Caco-2 (cell line): ENCODE measurements around the gene MYO7A. TPM values are rescaled to one million over a fixed set of nuclear protein-coding genes. Genes with fewer than 3 reads are reported as not detected.

Experiments used
- BruUV-seq: library from RNA; stranded (reverse); fragments of 400-500 nt; replicated peaks from 2 replicates; lab custom pipeline; 2021; lab: Mats Ljungman, UMichigan
- CTCF ChIA-PET: fragments of 300-600 bp; sonication (Branson Sonifier 250); formaldehyde crosslinking; loops from one replicate; lab custom pipeline; 2022; ENCODE audit warnings: antibody characterized with exemption; lab: Charles Lee
- POLR2A ChIA-PET: fragments of 300-600 bp; sonication (Branson Sonifier 250); formaldehyde crosslinking; loops from one replicate; lab custom pipeline; 2022; ENCODE audit warnings: antibody characterized with exemption; lab: Charles Lee
- DNase-seq, 2 experiments: peaks; one replicate each; pipeline versions ENCODE4 v3.0.0 to v3.0.0-alpha.2; 2020 to 2022
- H3K27me3 ChIP-seq: replicated peaks from 2 replicates; pipeline ENCODE4 v1.6.0; 2011; ENCODE audit warnings: low read length; ENCODE audit not compliant: control insufficient read depth, insufficient read depth
- H3K36me3 ChIP-seq: 2 replicates; pipeline ENCODE4 v1.5.1; 2011; ENCODE audit warnings: low read length; ENCODE audit not compliant: control insufficient read depth, insufficient read depth
- H3K4me1 ChIP-seq: fragments of 250-450 bp; sonication (Bioruptor Pico); 2 replicates; pipeline ENCODE4 v1.5.1; 2020; ENCODE audit warnings: mild to moderate bottlenecking
- H3K4me3 ChIP-seq: 2 replicates; pipeline ENCODE4 v1.5.1; 2011; ENCODE audit warnings: low read depth, mild to moderate bottlenecking, control low read depth, low read length
- H3K9me3 ChIP-seq: fragments of 250-450 bp; sonication (Bioruptor Pico); 2 replicates; pipeline ENCODE4 v1.5.1; 2020; ENCODE audit warnings: mild to moderate bottlenecking, moderate library complexity
- H3K27ac Mint-ChIP-seq: one replicate; pipeline ENCODE4 v1.8.0; 2022; ENCODE audit warnings: mixed read lengths; ENCODE audit not compliant: unreplicated experiment
- H3K27me3 Mint-ChIP-seq: one replicate; pipeline ENCODE4 v1.8.0; 2022; ENCODE audit warnings: mixed read lengths; ENCODE audit not compliant: insufficient read depth, unreplicated experiment
- H3K36me3 Mint-ChIP-seq: one replicate; pipeline ENCODE4 v1.8.0; 2022; ENCODE audit warnings: mild to moderate bottlenecking, mixed read lengths; ENCODE audit not compliant: insufficient read depth, unreplicated experiment
- H3K4me1 Mint-ChIP-seq: one replicate; pipeline ENCODE4 v1.8.0; 2022; ENCODE audit warnings: low read depth, mixed read lengths; ENCODE audit not compliant: unreplicated experiment
- H3K4me3 Mint-ChIP-seq: one replicate; pipeline ENCODE4 v1.8.0; 2022; ENCODE audit warnings: mild to moderate bottlenecking, moderate library complexity, mixed read lengths; ENCODE audit not compliant: unreplicated experiment
- H3K9me3 Mint-ChIP-seq: one replicate; pipeline ENCODE4 v1.8.0; 2022; ENCODE audit warnings: mixed read lengths; ENCODE audit not compliant: unreplicated experiment
- intact Hi-C: fragments of 100-400 bp; cut with micrococcal nuclease; formaldehyde crosslinking; loops from one replicate; pipeline ENCODE4 v1.10.0; 2022; ENCODE audit not compliant: unreplicated experiment
- total RNA-seq: library from RNA; stranded (reverse); gene quantifications from 2 replicates; pipeline ENCODE4 v1.2.3, GENCODE V29; 2022
- TF ChIP-seq, protein P1 (sequence below), 2 experiments: fragments of 200-600 bp in 1 of 2; IDR thresholded peaks; 1 replicate in 1 of 2; 2 replicates in 1 of 2; pipeline versions ENCODE4 v1.5.1 to v1.8.0; 2011 to 2022; ENCODE audit warnings: antibody characterized with exemption in 1 of 2, control low read depth in 1 of 2, inconsistent platforms in 1 of 2, low read depth in 1 of 2, low read length in 1 of 2, mild to moderate bottlenecking in 1 of 2, moderate library complexity in 1 of 2; ENCODE audit not compliant: insufficient read depth in 1 of 2, severe bottlenecking in 1 of 2, unreplicated experiment in 1 of 2

MYO7A gene
- total RNA-seq, 1 experiment from 2014 or later = 8.9 TPM

DNA sequence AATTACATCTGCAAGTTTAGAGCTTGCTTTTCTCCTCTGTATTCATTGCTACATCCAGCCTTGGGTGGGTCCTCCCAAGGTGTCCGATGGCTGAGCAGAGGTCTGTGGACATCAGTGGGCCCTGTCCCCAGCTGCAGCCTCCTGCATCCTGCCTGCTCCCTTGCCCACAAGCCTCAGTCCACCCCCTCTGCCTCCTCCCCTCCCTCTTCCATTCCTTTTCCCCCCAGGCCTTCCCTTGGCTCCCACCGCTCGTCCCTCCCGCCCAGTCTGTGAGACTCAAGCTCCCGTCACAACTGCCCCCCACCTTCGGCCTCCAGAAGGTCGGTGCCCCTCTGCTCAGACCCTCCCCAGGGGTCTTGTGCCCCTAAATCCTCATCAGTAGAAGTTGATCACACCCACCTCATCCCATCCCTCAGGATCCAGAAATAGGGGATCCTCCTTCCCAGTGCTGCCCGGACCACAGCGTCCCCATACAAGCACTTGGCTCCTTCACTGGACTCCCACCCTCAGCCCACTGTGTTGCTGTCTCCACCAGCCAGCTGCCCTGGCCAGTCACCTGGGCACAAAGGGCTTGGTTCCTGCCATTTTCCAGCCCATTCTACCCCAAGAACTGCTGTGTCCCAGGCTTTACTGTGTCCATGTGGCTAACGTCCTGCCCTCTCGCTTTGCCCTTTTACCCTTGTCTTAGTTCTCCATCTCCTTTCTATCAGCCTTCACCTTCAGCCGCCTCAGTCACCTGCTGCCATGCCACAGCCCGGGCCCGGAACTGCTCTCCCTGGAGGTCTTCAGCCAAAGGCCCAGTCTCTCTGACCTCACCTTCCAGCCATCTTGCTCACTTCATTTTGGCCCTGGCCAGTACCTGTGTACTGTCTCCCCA is 27.6 kb upstream of the MYO7A start:
- Mint-ChIP-seq H3K36me3 (peaks cover 7% of the 10 kb centered on the region), H3K27me3 (no peaks in the 10 kb centered on the region), H3K4me3 (no peak overlapping the region), H3K27ac (no peak overlapping the region), H3K4me1 (no peaks in the 10 kb centered on the region), H3K9me3 (no peaks in the 10 kb centered on the region)
- DNase-seq = no peak
- TF ChIP-seq, protein P1, sequence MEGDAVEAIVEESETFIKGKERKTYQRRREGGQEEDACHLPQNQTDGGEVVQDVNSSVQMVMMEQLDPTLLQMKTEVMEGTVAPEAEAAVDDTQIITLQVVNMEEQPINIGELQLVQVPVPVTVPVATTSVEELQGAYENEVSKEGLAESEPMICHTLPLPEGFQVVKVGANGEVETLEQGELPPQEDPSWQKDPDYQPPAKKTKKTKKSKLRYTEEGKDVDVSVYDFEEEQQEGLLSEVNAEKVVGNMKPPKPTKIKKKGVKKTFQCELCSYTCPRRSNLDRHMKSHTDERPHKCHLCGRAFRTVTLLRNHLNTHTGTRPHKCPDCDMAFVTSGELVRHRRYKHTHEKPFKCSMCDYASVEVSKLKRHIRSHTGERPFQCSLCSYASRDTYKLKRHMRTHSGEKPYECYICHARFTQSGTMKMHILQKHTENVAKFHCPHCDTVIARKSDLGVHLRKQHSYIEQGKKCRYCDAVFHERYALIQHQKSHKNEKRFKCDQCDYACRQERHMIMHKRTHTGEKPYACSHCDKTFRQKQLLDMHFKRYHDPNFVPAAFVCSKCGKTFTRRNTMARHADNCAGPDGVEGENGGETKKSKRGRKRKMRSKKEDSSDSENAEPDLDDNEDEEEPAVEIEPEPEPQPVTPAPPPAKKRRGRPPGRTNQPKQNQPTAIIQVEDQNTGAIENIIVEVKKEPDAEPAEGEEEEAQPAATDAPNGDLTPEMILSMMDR (IDR thresholded peaks at IDR 0.05; ENCODE audit: insufficient read depth in 1 of 2, low read depth in 1 of 2, low read length in 1 of 2, severe bottlenecking in 1 of 2, unreplicated experiment in 1 of 2) = no peak
- intact Hi-C loops = no loop called here
- Histone ChIP-seq H3K27me3 (no peaks in the 10 kb centered on the region), H3K4me3 (no peak overlapping the region), H3K36me3 (no peaks in the 10 kb centered on the region; the same call in 1 of the 2 replicates), H3K4me1 (0 out of 2 replicates have a peak, but pooled peaks cover 2% of the 10 kb centered on the region), H3K9me3 (no peaks in the 10 kb centered on the region)
- POLR2A ChIA-PET = no interaction called here
- BruUV-seq = no TSS peak
- CTCF ChIA-PET = interaction anchor here (1.1 to 1.8 kb wide), 2 partner anchors 9 to 53 kb away, joined by 10 to 14 read pairs; no protein-coding TSS in a partner anchor

DNA sequence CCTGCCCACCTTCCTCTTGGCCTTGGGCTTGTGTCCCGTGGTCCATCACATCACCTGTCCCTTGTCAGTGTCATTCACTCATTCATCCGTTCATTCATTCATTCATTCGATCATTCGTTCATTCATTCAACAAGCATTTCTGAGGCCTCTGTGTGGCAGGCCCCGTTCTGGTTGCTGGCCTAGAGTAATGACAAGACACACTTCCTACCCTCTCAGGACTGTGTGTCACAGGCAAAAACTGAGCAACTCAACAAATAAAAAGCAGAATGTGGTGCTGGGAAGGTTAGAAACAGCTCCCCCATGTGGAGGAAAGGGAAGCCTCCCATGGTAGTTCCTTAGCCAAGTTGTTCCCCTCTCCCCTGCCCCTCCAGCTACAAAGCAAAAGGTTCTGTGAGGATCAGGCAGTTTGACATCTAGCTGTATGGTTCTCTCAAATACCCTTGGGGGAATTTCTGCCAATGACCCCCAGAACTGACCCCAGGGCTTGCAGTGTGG is 27.0 kb upstream of the MYO7A start:
- Mint-ChIP-seq H3K4me1 (no peaks in the 10 kb centered on the region), H3K9me3 (no peaks in the 10 kb centered on the region), H3K4me3 (no peak overlapping the region), H3K27ac (no peak overlapping the region), H3K36me3 (peaks cover 7% of the 10 kb centered on the region), H3K27me3 (no peaks in the 10 kb centered on the region)
- intact Hi-C loops = no loop called here
- no TSS peak for BruUV-seq
- no peaks in the 10 kb centered on the region for H3K27me3 ChIP-seq
- TF ChIP-seq, protein P1 (IDR thresholded peaks at IDR 0.05; ENCODE audit: insufficient read depth in 1 of 2, low read depth in 1 of 2, low read length in 1 of 2, severe bottlenecking in 1 of 2, unreplicated experiment in 1 of 2) = peak; percentile 61 to 62
- DNase-seq = peak in 1 of 2 experiments; percentile 56
- H3K4me3 ChIP-seq = no peak overlapping the region
- H3K4me1 ChIP-seq = no peaks in the 10 kb centered on the region
- no peaks in the 10 kb centered on the region; the same call in 1 of the 2 replicates for H3K36me3 ChIP-seq
- ChIA-PET CTCF (interaction anchor here (1.1 to 1.8 kb wide), 2 partner anchors 10 to 54 kb away, joined by 10 to 14 read pairs; no protein-coding TSS in a partner anchor), POLR2A (no interaction called here)
- no peaks in the 10 kb centered on the region for H3K9me3 ChIP-seq
